K562 (cell line): Measurements from ENCODE around the gene PCSK6. TPM values are rescaled to one million over a fixed set of nuclear protein-coding genes. Genes with fewer than 3 reads are reported as not detected.

Source experiments
- ATAC-seq: fragments of 200-7000 bp; cut with Tn5 transposase; 3 replicates; pipeline ENCODE4 v1.9.1; 2020; ENCODE audit warnings: moderate library complexity
- BruUV-seq: library from RNA; stranded (reverse); fragments of 400-500 nt; replicated peaks from 2 replicates; lab custom pipeline; 2021; lab: Mats Ljungman, UMichigan
- CTCF ChIA-PET: fragments of 300-600 bp; formaldehyde crosslinking; extraction: SDS; loops from one replicate; lab custom pipeline; 2021; ENCODE audit warnings: low intra/inter-chr PET ratio; lab: Yijun Ruan, JAX
- POLR2A ChIA-PET: fragments of 300-600, 350-650 bp; sonication (Branson Sonifier 250); formaldehyde crosslinking; extraction: SDS; loops from one replicate; lab custom pipeline; 2021; ENCODE audit warnings: antibody characterized with exemption, inconsistent platforms; lab: Yijun Ruan, JAX
- DNase-seq, 4 experiments: peaks; one replicate each; pipeline versions ENCODE4 v3.0.0 to v3.0.0-alpha.2; 2011 to 2018; ENCODE audit warnings: low spot score in 3 of 4, mixed read lengths in 3 of 4; ENCODE audit errors: extremely low read depth in 1 of 4
- FAIRE-seq: peaks from 2 replicates; lab custom pipeline; 2011; peaks lifted over from hg19 to GRCh38; lab: Jason Lieb, UNC
- H2AFZ ChIP-seq: 2 replicates; pipeline ENCODE4 v1.6.0; 2011; ENCODE audit warnings: low read depth, low read length, control low read depth, inconsistent platforms
- H3K27ac ChIP-seq: fragments of 200-600 bp; 3 replicates; pipeline ENCODE4 v1.8.0; 2011; ENCODE audit warnings: low read depth, mild to moderate bottlenecking, control low read depth, inconsistent platforms, low read length, moderate library complexity, mixed read lengths; ENCODE audit errors: extremely low read depth
- H3K27me3 ChIP-seq, 2 experiments: fragments of 300-600 bp in 1 of 2; 2 replicates in 1 of 2; 3 replicates in 1 of 2; pipeline versions ENCODE4 v1.6.0 to v1.8.0; 2011; ENCODE audit warnings: inconsistent platforms in 2 of 2, low read length in 2 of 2, mild to moderate bottlenecking in 1 of 2, mixed read lengths in 1 of 2, moderate library complexity in 1 of 2; ENCODE audit not compliant: control insufficient read depth in 2 of 2, insufficient read depth in 2 of 2
- H3K36me3 ChIP-seq: fragments of 300-600 bp; 3 replicates; pipeline ENCODE4 v1.8.0; 2011; ENCODE audit warnings: mild to moderate bottlenecking, low read length, inconsistent platforms; ENCODE audit not compliant: control insufficient read depth, insufficient read depth
- H3K4me1 ChIP-seq, 2 experiments: fragments of 200-600 bp in 1 of 2; replicated peaks in 1 of 2; 2 replicates in 1 of 2; 3 replicates in 1 of 2; pipeline versions ENCODE4 v1.5.1 to v1.8.0; 2011; ENCODE audit warnings: inconsistent platforms in 2 of 2, low read length in 2 of 2, mild to moderate bottlenecking in 1 of 2, mixed read lengths in 1 of 2, moderate library complexity in 1 of 2; ENCODE audit not compliant: control insufficient read depth in 2 of 2, insufficient read depth in 2 of 2
- H3K4me2 ChIP-seq: 2 replicates; pipeline ENCODE4 v1.6.1; 2011; ENCODE audit warnings: low read length, control low read depth, inconsistent platforms, mixed read lengths; ENCODE audit not compliant: insufficient read depth
- H3K4me3 ChIP-seq: fragments of 200-600 bp; sonication (generic), shearing (Covaris generic); 2 replicates; pipeline ENCODE4 v1.5.1; 2016; ENCODE audit warnings: control low read depth, inconsistent platforms
- H3K79me2 ChIP-seq: fragments of 200-600 bp; 3 replicates; pipeline ENCODE4 v1.8.0; 2011; ENCODE audit warnings: low read length, inconsistent platforms; ENCODE audit not compliant: control insufficient read depth, insufficient read depth
- H3K9ac ChIP-seq, 2 experiments: 2 replicates each; pipeline versions ENCODE4 v1.6.0 to v1.6.1; 2011; ENCODE audit warnings: low read depth in 2 of 2, low read length in 2 of 2, control low read depth in 1 of 2, inconsistent platforms in 1 of 2, mild to moderate bottlenecking in 1 of 2, mixed read lengths in 1 of 2; ENCODE audit not compliant: insufficient read depth in 1 of 2
- H3K9me1 ChIP-seq: one replicate; pipeline ENCODE4 v1.6.0; 2011; ENCODE audit warnings: inconsistent platforms, mild to moderate bottlenecking, low read length, moderate library complexity; ENCODE audit not compliant: control insufficient read depth, insufficient read depth
- H3K9me3 ChIP-seq: replicated peaks from 2 replicates; pipeline ENCODE4 v1.5.1; 2011; ENCODE audit warnings: low read depth, low read length, inconsistent platforms; ENCODE audit not compliant: control insufficient read depth, insufficient read depth
- H4K20me1 ChIP-seq: replicated peaks from 2 replicates; pipeline ENCODE4 v1.6.1; 2011; ENCODE audit warnings: low read length, inconsistent platforms, mixed read lengths; ENCODE audit not compliant: control insufficient read depth, insufficient read depth
- ATF4 ChIP-seq: fragments of 450-650 bp; formaldehyde crosslinking; IDR thresholded peaks from 2 replicates; pipeline ENCODE4 v1.4.0; 2022; ENCODE audit warnings: mild to moderate bottlenecking, moderate library complexity
- GABPB1 ChIP-seq: sonication (generic); formaldehyde crosslinking; IDR thresholded peaks from 2 replicates; pipeline ENCODE4 v1.8.0; 2022; ENCODE audit warnings: mild to moderate bottlenecking, missing genetic modification reagents
- SMAD4 ChIP-seq: fragments of 250-450 bp; sonication (Bioruptor Pico); conservative IDR thresholded peaks from 2 replicates; pipeline ENCODE4 v1.8.0; 2021; ENCODE audit warnings: inconsistent platforms, mild to moderate bottlenecking, moderate library complexity
- U2AF1 ChIP-seq: fragments of 200-400 bp; formaldehyde crosslinking; optimal IDR thresholded peaks from 2 replicates; pipeline ENCODE3; 2017; ENCODE audit warnings: mild to moderate bottlenecking, low read depth, low read length, moderate library complexity
- ZBTB49 ChIP-seq: sonication (generic); formaldehyde crosslinking; IDR thresholded peaks from 2 replicates; pipeline ENCODE4 v1.8.0; 2022; ENCODE audit warnings: missing genetic modification reagents, mild to moderate bottlenecking, borderline replicate concordance
- ZBTB7A ChIP-seq: IDR thresholded peaks from 2 replicates; pipeline ENCODE4 v1.6.1; 2011; ENCODE audit warnings: low read depth, mild to moderate bottlenecking, low read length, moderate library complexity, borderline replicate concordance; ENCODE audit not compliant: control insufficient read depth
- ZNF436 ChIP-seq: fragments of 250-450, 450-650 bp; sonication (Bioruptor Pico); formaldehyde crosslinking; IDR thresholded peaks from 2 replicates; pipeline ENCODE4 v1.7.0; 2020; ENCODE audit warnings: mild to moderate bottlenecking
- ZNF583 ChIP-seq: fragments of 250-450 bp; sonication (Bioruptor Pico); IDR thresholded peaks from 2 replicates; pipeline ENCODE4 v1.4.0; 2020
- WGBS: fragments of 100-300 bp; shearing (Covaris generic); methylation state at CpG from one replicate; pipeline ENCODE4 v1.1.6; 2016; ENCODE audit warnings: low coverage, mixed read lengths; ENCODE audit not compliant: insufficient coverage; ENCODE audit errors: missing lambda C conversion rate; 5-methylcytosine and 5-hydroxymethylcytosine counted together
- in situ Hi-C: fragments of 300-500 bp; cut with MboI; formaldehyde crosslinking; loops from 4 replicates; pipeline ENCODE4 v1.15.0; 2018; ENCODE audit warnings: inconsistent platforms, mixed read lengths
- intact Hi-C: fragments of 100-400 bp; cut with micrococcal nuclease; formaldehyde crosslinking; loops from 2 replicates; pipeline ENCODE4 v1.14.2; 2022
- polyA plus RNA-seq, 8 experiments: library from polyadenylated mRNA; depleted of rRNA in 4 of 8; stranded (reverse) in 5 of 8; unstranded in 3 of 8; fragments of >200 nt; fragmentation: Nextera tagmentation in 2 of 8; fragmentation: Illumina TruSeq in 1 of 8; extraction: Ambion mirVana in 2 of 8; extraction: Trizol in 1 of 8; gene quantifications; 2 replicates each; pipeline versions ENCODE4 v1.2.1 to v1.2.3, GENCODE V29; 2011 to 2014; ENCODE audit warnings: inconsistent platforms in 1 of 8, missing spikeins in 1 of 8
- total RNA-seq, 7 experiments: library from RNA; depleted of rRNA in 6 of 7; stranded (reverse); fragments of >200 nt in 6 of 7; fragmentation: Illumina TruSeq in 2 of 7; extraction: Trizol in 2 of 7; gene quantifications; 2 replicates each; pipeline versions ENCODE4 v1.2.1 to v1.2.3, GENCODE V29; 2011 to 2021; ENCODE audit warnings: low replicate concordance in 1 of 7
- TF ChIP-seq, protein P1 (sequence below): fragments of 250-450 bp; sonication (Bioruptor Pico); IDR thresholded peaks from 2 replicates; pipeline ENCODE4 v1.5.0; 2020; ENCODE audit warnings: mild to moderate bottlenecking, borderline replicate concordance

PCSK6 gene
- total and polyA plus RNA-seq, 9 of the 15 experiments (the other 6 are each of a cell fraction or from before 2014, with no cell fraction given) = 2.2 to 32.6 (median 14.5) TPM

DNA sequence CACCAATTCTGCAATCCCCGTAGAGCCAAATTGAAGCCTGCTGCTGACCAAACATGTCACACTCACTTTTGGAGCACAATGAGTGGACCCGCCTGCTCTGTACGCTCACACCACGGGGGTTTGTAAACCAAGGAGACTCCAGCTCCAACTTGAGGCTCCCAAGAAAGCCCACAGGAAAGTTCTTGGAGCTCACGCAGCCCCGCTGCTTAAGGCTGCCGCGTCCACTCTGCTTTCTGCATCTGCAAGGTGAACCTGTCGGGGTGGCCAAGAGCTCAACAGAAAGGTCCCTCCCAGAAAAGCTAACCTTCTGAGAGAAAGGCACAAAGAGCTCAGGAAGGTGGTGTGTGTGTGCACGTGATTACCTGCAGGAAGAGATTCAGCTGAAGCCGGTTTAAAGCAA, 94.9 kb downstream of the PCSK6 start:
- ATAC-seq = no peak
- intact Hi-C loops = no loop called here
- H3K79me2 ChIP-seq = no peaks in the 10 kb centered on the region
- peaks cover 2% of the 10 kb centered on the region for H4K20me1 ChIP-seq
- ChIA-PET CTCF (no interaction called here), POLR2A (interaction anchor here (0.8 kb wide), 1 partner anchor 23 kb away, joined by 3 read pairs; no protein-coding TSS in a partner anchor)
- 60% methylated on average over 11 of the region's 11 CpGs for WGBS
- H3K9me3 ChIP-seq = no peaks in the 10 kb centered on the region
- BruUV-seq = no TSS peak
- H3K27me3 ChIP-seq = peaks cover 0 to 39% of the 10 kb centered on the region in 2 experiments; a peak in 2 of 5 replicates
- H3K9me1 ChIP-seq = no peaks in the 10 kb centered on the region
- H3K4me3 ChIP-seq = no peak overlapping the region
- peaks cover 0 to 6% of the 10 kb centered on the region in 2 experiments; a peak in 1 of 5 replicates for H3K4me1 ChIP-seq
- no peak for DNase-seq
- H2AFZ ChIP-seq = no peak overlapping the region
- TF ChIP-seq U2AF1 (no peak), ZNF583 (no peak), ATF4 (no peak)
- H3K9ac ChIP-seq = no peak overlapping the region
- no peak overlapping the region for H3K4me2 ChIP-seq
- no peak overlapping the region for H3K27ac ChIP-seq
- H3K36me3 ChIP-seq = peaks cover 9% of the 10 kb centered on the region; the same call in 1 of the 3 replicates
- no peak for FAIRE-seq
- in situ Hi-C loops = no loop called here

GRCh38 chr15:101394056-101394630, 95.4 kb downstream of the PCSK6 start:
- no TSS peak for BruUV-seq
- Histone ChIP-seq H3K9me3 (no peaks in the 10 kb centered on the region), H4K20me1 (peaks cover 2% of the 10 kb centered on the region), H3K9me1 (no peaks in the 10 kb centered on the region), H3K27ac (no peak overlapping the region), H3K27me3 (peaks cover 0 to 39% of the 10 kb centered on the region in 2 experiments; a peak in 2 of 5 replicates), H3K4me1 (peaks cover 0 to 6% of the 10 kb centered on the region in 2 experiments; a peak in 1 of 5 replicates), H3K9ac (peak overlapping the region in 1 of 2 experiments; percentile 2; a peak in 1 of 4 replicates), H3K4me2 (no peak overlapping the region), H3K36me3 (peaks cover 12% of the 10 kb centered on the region; the same call in 1 of the 3 replicates), H2AFZ (no peak overlapping the region), H3K79me2 (no peaks in the 10 kb centered on the region), H3K4me3 (no peak overlapping the region)
- DNase-seq = no peak
- ATAC-seq = no peak
- FAIRE-seq = no peak
- in situ Hi-C loops = no loop called here
- 53% methylated on average over 12 of the region's 12 CpGs for WGBS
- CTCF ChIA-PET = no interaction called here
- POLR2A ChIA-PET = interaction anchor here (0.6 to 0.8 kb wide), 4 partner anchors 14 to 108 kb away, joined by 3 to 4 read pairs (median 3); no protein-coding TSS in a partner anchor
- intact Hi-C loops = no loop called here
- TF ChIP-seq ZBTB49 (no peak), SMAD4 (no peak), GABPB1 (no peak), ZNF436 (CRISPR knock-in tag) (no peak), ZBTB7A (no peak)
- TF ChIP-seq, protein P1, sequence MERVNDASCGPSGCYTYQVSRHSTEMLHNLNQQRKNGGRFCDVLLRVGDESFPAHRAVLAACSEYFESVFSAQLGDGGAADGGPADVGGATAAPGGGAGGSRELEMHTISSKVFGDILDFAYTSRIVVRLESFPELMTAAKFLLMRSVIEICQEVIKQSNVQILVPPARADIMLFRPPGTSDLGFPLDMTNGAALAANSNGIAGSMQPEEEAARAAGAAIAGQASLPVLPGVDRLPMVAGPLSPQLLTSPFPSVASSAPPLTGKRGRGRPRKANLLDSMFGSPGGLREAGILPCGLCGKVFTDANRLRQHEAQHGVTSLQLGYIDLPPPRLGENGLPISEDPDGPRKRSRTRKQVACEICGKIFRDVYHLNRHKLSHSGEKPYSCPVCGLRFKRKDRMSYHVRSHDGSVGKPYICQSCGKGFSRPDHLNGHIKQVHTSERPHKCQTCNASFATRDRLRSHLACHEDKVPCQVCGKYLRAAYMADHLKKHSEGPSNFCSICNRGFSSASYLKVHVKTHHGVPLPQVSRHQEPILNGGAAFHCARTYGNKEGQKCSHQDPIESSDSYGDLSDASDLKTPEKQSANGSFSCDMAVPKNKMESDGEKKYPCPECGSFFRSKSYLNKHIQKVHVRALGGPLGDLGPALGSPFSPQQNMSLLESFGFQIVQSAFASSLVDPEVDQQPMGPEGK (CRISPR knock-in tag) = no peak
